GM12878 (cell line): ENCODE results near the gene EXOC3L4. TPM values are rescaled to one million over a fixed set of nuclear protein-coding genes. Genes with fewer than 3 reads are reported as not detected.
A peak's percentile ranks its signal among the peaks of the same experiment; 100 is the strongest.

Experiments
- ATAC-seq: fragments of 200-7000 bp; cut with Tn5 transposase; 3 replicates; pipeline ENCODE4 v1.9.1; 2020; ENCODE audit warnings: mild to moderate bottlenecking, moderate library complexity
- BruUV-seq: library from RNA; stranded (reverse); fragments of 400-500 nt; replicated peaks from 2 replicates; lab custom pipeline; 2021; lab: Mats Ljungman, UMichigan
- CTCF ChIA-PET: fragments of 300-600 bp; sonication (Branson Sonifier 250); formaldehyde crosslinking; extraction: SDS; loops from one replicate; lab custom pipeline; 2021; ENCODE audit warnings: inconsistent platforms; lab: Yijun Ruan, JAX
- POLR2A ChIA-PET: fragments of 350-600 bp; formaldehyde crosslinking; extraction: SDS; loops from one replicate; lab custom pipeline; 2021; ENCODE audit warnings: inconsistent platforms; lab: Charles Lee
- RAD21 ChIA-PET: fragments of 300-600 bp; sonication (Branson Sonifier 250); formaldehyde crosslinking; loops from one replicate; lab custom pipeline; 2023; ENCODE audit warnings: antibody characterized with exemption; ENCODE audit not compliant: unreplicated experiment; lab: Charles Lee
- SMC1A ChIA-PET: fragments of 300-600 bp; sonication (Branson Sonifier 250); formaldehyde crosslinking; loops from one replicate; lab custom pipeline; 2023; ENCODE audit not compliant: unreplicated experiment, uncharacterized antibody; lab: Charles Lee
- DNase-seq: peaks from one replicate; pipeline ENCODE4 v3.0.0-alpha.2; 2011; ENCODE audit warnings: low read depth, low spot score
- FAIRE-seq: peaks from 3 replicates; lab custom pipeline; 2011; peaks lifted over from hg19 to GRCh38; lab: Jason Lieb, UNC
- H2AFZ ChIP-seq: 2 replicates; pipeline ENCODE4 v1.6.0; 2011; ENCODE audit warnings: low read depth, low read length, control low read depth; ENCODE audit not compliant: control insufficient read depth
- H3K27ac ChIP-seq: 2 replicates; pipeline ENCODE4 v1.5.1; 2011; ENCODE audit warnings: control low read depth; ENCODE audit not compliant: control insufficient read depth, insufficient read depth
- H3K27me3 ChIP-seq, 2 experiments: replicated peaks in 1 of 2; 2 replicates each; pipeline versions ENCODE4 v1.6.0 to v1.6.1; 2011; ENCODE audit warnings: low read length in 1 of 2; ENCODE audit not compliant: control insufficient read depth in 2 of 2, insufficient read depth in 2 of 2
- H3K36me3 ChIP-seq, 2 experiments: 2 replicates each; pipeline ENCODE4 v1.5.1; 2011; ENCODE audit warnings: low read length in 1 of 2; ENCODE audit not compliant: control insufficient read depth in 2 of 2, insufficient read depth in 2 of 2
- H3K4me1 ChIP-seq: 2 replicates; pipeline ENCODE4 v1.6.1; 2011; ENCODE audit warnings: mild to moderate bottlenecking, low read length, moderate library complexity, mixed read lengths; ENCODE audit not compliant: control insufficient read depth, insufficient read depth
- H3K4me2 ChIP-seq: 2 replicates; pipeline ENCODE4 v1.6.0; 2011; ENCODE audit warnings: control low read depth; ENCODE audit not compliant: control insufficient read depth, insufficient read depth
- H3K4me3 ChIP-seq: fragments of 200-600 bp; sonication (generic); 2 replicates; pipeline ENCODE4 v1.5.1; 2016
- H3K79me2 ChIP-seq: 2 replicates; pipeline ENCODE4 v1.6.0; 2011; ENCODE audit warnings: low read length; ENCODE audit not compliant: control insufficient read depth, insufficient read depth
- H3K9ac ChIP-seq: 2 replicates; pipeline ENCODE4 v1.8.0; 2011; ENCODE audit warnings: low read length, control low read depth, mixed read lengths; ENCODE audit not compliant: control insufficient read depth, insufficient read depth
- H3K9me3 ChIP-seq: replicated peaks from 3 replicates; pipeline ENCODE4 v1.5.1; 2011; ENCODE audit warnings: mild to moderate bottlenecking, low read length; ENCODE audit not compliant: control insufficient read depth, insufficient read depth
- H4K20me1 ChIP-seq: 2 replicates; pipeline ENCODE4 v1.6.0; 2011; ENCODE audit not compliant: control insufficient read depth, insufficient read depth
- BHLHE40 ChIP-seq, 2 experiments: fragments of 450-650 bp in 1 of 2; IDR thresholded peaks; 2 replicates each; pipeline ENCODE4 v1.6.1; 2011 to 2017; ENCODE audit warnings: low read depth in 2 of 2, borderline replicate concordance in 1 of 2, improper control_type of control experiment in 1 of 2, low read length in 1 of 2, mild to moderate bottlenecking in 1 of 2
- IKZF1 ChIP-seq: fragments of 450-650 bp; conservative IDR thresholded peaks from 2 replicates; pipeline ENCODE4 v1.6.1; 2017; ENCODE audit warnings: antibody characterized with exemption, mild to moderate bottlenecking
- MLLT1 ChIP-seq: fragments of 450-650 bp; IDR thresholded peaks from 2 replicates; pipeline ENCODE4 v1.6.1; 2016; ENCODE audit warnings: mild to moderate bottlenecking
- NR2F1 ChIP-seq: fragments of 450-650 bp; conservative IDR thresholded peaks from 2 replicates; pipeline ENCODE4 v1.6.1; 2017; ENCODE audit warnings: mild to moderate bottlenecking
- POLR2A ChIP-seq: IDR thresholded peaks from 2 replicates; pipeline ENCODE4 v1.6.1; 2011; ENCODE audit warnings: low read depth, mild to moderate bottlenecking, low read length
- POLR2AphosphoS5 ChIP-seq: IDR thresholded peaks from 2 replicates; pipeline ENCODE4 v1.6.1; 2011; ENCODE audit warnings: mild to moderate bottlenecking, low read length, inconsistent platforms
- RUNX3 ChIP-seq: IDR thresholded peaks from 2 replicates; pipeline ENCODE4 v1.6.1; 2012; ENCODE audit warnings: low read length, inconsistent platforms
- SMARCA5 ChIP-seq: fragments of 450-650 bp; IDR thresholded peaks from 2 replicates; pipeline ENCODE4 v1.6.1; 2017; ENCODE audit warnings: mild to moderate bottlenecking
- SMC3 ChIP-seq: IDR thresholded peaks from 2 replicates; pipeline ENCODE4 v1.6.1; 2011; ENCODE audit warnings: low read length, improper control_type of control experiment, borderline replicate concordance
- SP1 ChIP-seq: IDR thresholded peaks from one replicate; pipeline ENCODE4 v1.6.1; 2011; ENCODE audit warnings: low read depth, low read length
- SPI1 ChIP-seq: IDR thresholded peaks from 2 replicates; pipeline ENCODE4 v1.6.1; 2011; ENCODE audit warnings: low read depth, mild to moderate bottlenecking, low read length, moderate library complexity, borderline replicate concordance; ENCODE audit not compliant: insufficient read depth
- ZNF592 ChIP-seq: fragments of 450-650 bp; IDR thresholded peaks from 2 replicates; pipeline ENCODE4 v1.6.1; 2017; ENCODE audit warnings: mild to moderate bottlenecking, moderate library complexity
- ZNF687 ChIP-seq: fragments of 450-650 bp; IDR thresholded peaks from 2 replicates; pipeline ENCODE4 v1.6.1; 2017; ENCODE audit warnings: mild to moderate bottlenecking, moderate library complexity
- WGBS: methylation state at CpG from one replicate; pipeline ENCODE4 v1.1.6; 2016; ENCODE audit warnings: low lambda C conversion rate; ENCODE audit not compliant: insufficient replicate concordance, insufficient coverage; ENCODE audit errors: missing lambda C conversion rate; 5-methylcytosine and 5-hydroxymethylcytosine counted together
- in situ Hi-C: fragments of 300-500 bp; cut with MboI; formaldehyde crosslinking; loops from 9 replicates; pipeline ENCODE4 v1.14.3; 2018; ENCODE audit warnings: mixed read lengths
- intact Hi-C: fragments of 100-400 bp; cut with micrococcal nuclease; formaldehyde crosslinking; loops from one replicate; pipeline ENCODE4 v1.14.2; 2022; ENCODE audit not compliant: unreplicated experiment
- polyA plus RNA-seq, 11 experiments: library from polyadenylated mRNA; depleted of rRNA in 4 of 11; unstranded in 6 of 11; stranded (reverse) in 5 of 11; fragments of >200 nt; fragmentation: Nextera tagmentation in 4 of 11; fragmentation: Illumina TruSeq in 1 of 11; extraction: Ambion mirVana in 4 of 11; extraction: Trizol in 1 of 11; gene quantifications; 1 replicate in 1 of 11; 2 replicates in 10 of 11; pipeline versions ENCODE4 v1.2.1 to v1.2.3, GENCODE V29; 2011 to 2016; ENCODE audit warnings: inconsistent platforms in 2 of 11, missing spikeins in 2 of 11, low read depth in 1 of 11
- total RNA-seq, 4 experiments: library from RNA; depleted of rRNA in 3 of 4; stranded (reverse); fragments of >200 nt in 3 of 4; fragmentation: Illumina TruSeq in 1 of 4; extraction: Trizol in 1 of 4; gene quantifications; 2 replicates each; pipeline versions ENCODE4 v1.2.1 to v1.2.3, GENCODE V29; 2013 to 2021

The EXOC3L4 gene
- total and polyA plus RNA-seq, 10 of the 15 experiments (the other 5 are each of a cell fraction or from before 2014, with no cell fraction given), result not detected

GRCh38 chr14:103122947-103123633 lies 28.6 kb downstream of the EXOC3L4 start, which contains the start of gene TNFAIP2:
TSS of gene TNFAIP2 (plus strand) at chr14:103123461. CDS start at chr14:103126458, 2,997 bp downstream.
- no TSS peak for BruUV-seq
- POLR2A ChIA-PET, result interaction anchor here (1.0 kb wide), 1 partner anchor 14 kb away, joined by 4 read pairs; no protein-coding TSS in a partner anchor
- in situ Hi-C loops, result no loop called here
- peak within 1 kb of the TSS; percentile 79 for H3K4me3 ChIP-seq
- DNase-seq (no peak), FAIRE-seq (no peak)
- H3K4me1 ChIP-seq, result peaks cover 21% of the 10 kb centered on the region
- SMC1A ChIA-PET, result interaction anchor here (1.2 kb wide), 1 partner anchor 17 kb away, joined by 4 read pairs; no protein-coding TSS in a partner anchor
- CTCF ChIA-PET, result interaction anchor here (0.6 to 3.2 kb wide), 6 partner anchors 10 to 169 kb away, joined by 3 to 19 read pairs (median 4); no protein-coding TSS in a partner anchor
- no peaks in the 10 kb centered on the region for H3K27me3 ChIP-seq
- no peaks in the 10 kb centered on the region for H3K9me3 ChIP-seq
- H3K36me3 ChIP-seq, result no peaks in the 10 kb centered on the region
- RAD21 ChIA-PET, result interaction anchor here (0.9 kb wide), 1 partner anchor 18 kb away, joined by 4 read pairs; no protein-coding TSS in a partner anchor
- peak within 1 kb of the TSS; percentile 75 for H3K9ac ChIP-seq
- H2AFZ ChIP-seq, result peak within 1 kb of the TSS; percentile 70
- H3K4me2 ChIP-seq, result peak within 1 kb of the TSS; percentile 91
- WGBS, result 1% methylated on average over 38 of the region's 74 CpGs
- 0 out of 2 replicates have a peak, but pooled peaks have one; percentile 8 for TF ChIP-seq RUNX3
- TF ChIP-seq SMC3, result no peak
- peak in 1 of 2 experiments; percentile 55; a peak in 2 of 4 replicates for TF ChIP-seq BHLHE40 (IDR thresholded peaks at IDR 0.05; ENCODE audit: borderline replicate concordance in 1 of 2, low read depth in 2 of 2, low read length in 1 of 2)
- TF ChIP-seq MLLT1, result peak; percentile 8
- no peak for TF ChIP-seq IKZF1
- 0 out of 2 replicates have a peak, but pooled peaks have one; percentile 2 for TF ChIP-seq NR2F1
- TF ChIP-seq ZNF687, result peak; percentile 89
- TF ChIP-seq ZNF592, result 0 out of 2 replicates have a peak, but pooled peaks have one; percentile 17
- 0 out of 2 replicates have a peak, but pooled peaks have one; percentile 23 for TF ChIP-seq SMARCA5
- peak; percentile 78 for TF ChIP-seq POLR2A
- peak; percentile 2; the same call in 1 of the 2 replicates for TF ChIP-seq SPI1
- peak; percentile 41; the same call in 1 of the 2 replicates for TF ChIP-seq POLR2AphosphoS5
- TF ChIP-seq SP1, result no peak
- TF ChIP-seq, all 136 proteins: peak for 10
- ATAC-seq, result peak; percentile 73
- peak within 1 kb of the TSS; percentile 61 for H3K27ac ChIP-seq
- intact Hi-C loops, result no loop called here
- H4K20me1 ChIP-seq, result no peaks in the 10 kb centered on the region
- peaks cover 21% of the 10 kb centered on the region for H3K79me2 ChIP-seq
